ENCODE results near the gene PTCD2. TPM values are rescaled to one million over a fixed set of nuclear protein-coding genes. Genes with fewer than 3 reads are reported as not detected.
"Not testable (repeated sequence)": the region's sequence is repeated elsewhere in the genome, so short reads cannot be mapped to it uniquely, and the experiment has no call there.

The PTCD2 gene
- total RNA-seq, 1 experiment from 2014 or later: 13.0 TPM

- TF ChIP-seq CTCF (IDR thresholded peaks at IDR 0.05) (no peak), IRF2 (CRISPR knock-in tag; IDR thresholded peaks at IDR 0.05; ENCODE audit: borderline replicate concordance, low read depth) (no peak), ELF4 (CRISPR knock-in tag; IDR thresholded peaks at IDR 0.05; ENCODE audit: low read depth) (no peak), ZNF281 (CRISPR knock-in tag; IDR thresholded peaks at IDR 0.05) (no peak)
These were observed 5.5 kb upstream of the PTCD2 start (continued) for GRCh38 chr5:72314571-72315172.

GRCh38 chr5:72319435-72319975 is 668 bp upstream of the PTCD2 start:
- H3K27ac Mint-ChIP-seq: peak overlapping the region; percentile 99
- peak; percentile 96 for TF ChIP-seq ZNF121 (CRISPR knock-in tag; IDR thresholded peaks at IDR 0.05)
- TF ChIP-seq GTF2I (CRISPR knock-in tag; conservative IDR thresholded peaks at IDR 0.05): peak; percentile 74
- 0 out of 2 replicates have a peak, but pooled peaks have one; percentile 31 for TF ChIP-seq TP53 (CRISPR knock-in tag; IDR thresholded peaks at IDR 0.05)
- TF ChIP-seq AR (CRISPR knock-in tag; IDR thresholded peaks at IDR 0.05): 0 out of 2 replicates have a peak, but pooled peaks have one; percentile 6
- 0 out of 2 replicates have a peak, but pooled peaks have one; percentile 28 for TF ChIP-seq HMGXB4 (CRISPR knock-in tag; IDR thresholded peaks at IDR 0.05)
- not testable (repeated sequence) for ATAC-seq; H3K27me3 Mint-ChIP-seq (ENCODE audit: low read depth); H3K9me3 Mint-ChIP-seq
- H3K36me3 Mint-ChIP-seq: peaks cover 17% of the 10 kb centered on the region
- H3K4me1 Mint-ChIP-seq: peaks cover 33% of the 10 kb centered on the region
- ChIA-PET CTCF (interaction anchor here (0.6 to 1.6 kb wide), 6 partner anchors 10 to 622 kb away, joined by 3 to 8 read pairs (median 5); no protein-coding TSS in a partner anchor), POLR2A (interaction anchor here (1.0 to 1.2 kb wide), 5 partner anchors 11 to 510 kb away, joined by 3 to 11 read pairs (median 3); no protein-coding TSS in a partner anchor)
- peak; percentile 23 for DNase-seq (ENCODE audit: low spot score)
- peak overlapping the region; percentile 100 for H3K4me3 Mint-ChIP-seq

- H3K4me3 Mint-ChIP-seq: no peak overlapping the region
- H3K27ac Mint-ChIP-seq: peak overlapping the region; percentile 2; the same call in 1 of the 2 replicates
- no peaks in the 10 kb centered on the region for H3K27me3 Mint-ChIP-seq (ENCODE audit: low read depth)
- DNase-seq (ENCODE audit: low spot score) (no peak), ATAC-seq (no peak)
- H3K4me1 Mint-ChIP-seq: peaks cover 27% of the 10 kb centered on the region
- peaks cover 21% of the 10 kb centered on the region for H3K36me3 Mint-ChIP-seq
- no peaks in the 10 kb centered on the region for H3K9me3 Mint-ChIP-seq
- POLR2A ChIA-PET: no interaction called here
- CTCF ChIA-PET: no interaction called here
- TF ChIP-seq ZNF423 (CRISPR knock-in tag; IDR thresholded peaks at IDR 0.05) (no peak), NFATC4 (CRISPR knock-in tag; IDR thresholded peaks at IDR 0.05) (no peak), ZNF219 (CRISPR knock-in tag; IDR thresholded peaks at IDR 0.05; ENCODE audit: borderline replicate concordance) (no peak), ZNF281 (CRISPR knock-in tag; IDR thresholded peaks at IDR 0.05) (no peak), TP53 (CRISPR knock-in tag; IDR thresholded peaks at IDR 0.05) (no peak), ZNF121 (CRISPR knock-in tag; IDR thresholded peaks at IDR 0.05) (no peak), ZBTB43 (CRISPR knock-in tag; IDR thresholded peaks at IDR 0.05) (no peak), ZMAT4 (CRISPR knock-in tag; IDR thresholded peaks at IDR 0.05) (no peak), ETV6 (CRISPR knock-in tag; IDR thresholded peaks at IDR 0.05) (no peak), NFE2L1 (CRISPR knock-in tag; IDR thresholded peaks at IDR 0.05) (no peak), ZNF138 (CRISPR knock-in tag; conservative IDR thresholded peaks at IDR 0.05) (no peak)
These were observed 4.1 kb downstream of the PTCD2 start for GRCh38 chr5:72324189-72324825.
